HG03378 (cell line): ENCODE results near the gene ARID5B.

Experiments used
- ATAC-seq: cut with Tn5 transposase; IDR thresholded peaks from one replicate; pipeline ENCODE4 v1.9.1; 2021; ENCODE audit warnings: mild to moderate bottlenecking, moderate library complexity; ENCODE audit not compliant: unreplicated experiment

ARID5B gene

GRCh38 chr10:62063795-62064472, 162.4 kb downstream of the ARID5B start:
- ATAC-seq: no peak

- ATAC-seq: no peak
These were observed 166.1 kb downstream of the ARID5B start for GRCh38 chr10:62067560-62067959.

- ATAC-seq: no peak
These were observed 167.0 kb downstream of the ARID5B start for GRCh38 chr10:62068464-62068863.

- ATAC-seq: no peak
These were observed 168.1 kb downstream of the ARID5B start for GRCh38 chr10:62069452-62070178.

- no peak for ATAC-seq
These were observed 170.4 kb downstream of the ARID5B start for GRCh38 chr10:62071846-62072281.

- no peak for ATAC-seq
These were observed 171.4 kb downstream of the ARID5B start for GRCh38 chr10:62072901-62073300.

- ATAC-seq: no peak
These were observed 171.9 kb downstream of the ARID5B start for GRCh38 chr10:62073429-62073828.

- ATAC-seq: no peak
These were observed 173.9 kb downstream of the ARID5B start for GRCh38 chr10:62075414-62075813.

- no peak for ATAC-seq
These were observed 174.4 kb downstream of the ARID5B start for GRCh38 chr10:62075912-62076311.

GRCh38 chr10:62076891-62077290, 175.4 kb downstream of the ARID5B start:
- ATAC-seq: no peak

GRCh38 chr10:62077330-62078015, 176.0 kb downstream of the ARID5B start:
- ATAC-seq: no peak

- ATAC-seq: peak; percentile 66
These were observed 178.5 kb downstream of the ARID5B start for GRCh38 chr10:62079885-62080559.

- ATAC-seq: no peak
These were observed 179.4 kb downstream of the ARID5B start for GRCh38 chr10:62080905-62081304.

- ATAC-seq: no peak
These were observed 180.1 kb downstream of the ARID5B start for GRCh38 chr10:62081341-62082270.

GRCh38 chr10:62082271-62082656, 180.8 kb downstream of the ARID5B start:
- no peak for ATAC-seq

GRCh38 chr10:62082729-62083411, 181.4 kb downstream of the ARID5B start:
- ATAC-seq: peak; percentile 49

- no peak for ATAC-seq
These were observed 182.1 kb downstream of the ARID5B start for GRCh38 chr10:62083412-62084267.

GRCh38 chr10:62084451-62084850, 183.0 kb downstream of the ARID5B start:
- ATAC-seq: no peak

- peak; percentile 33 for ATAC-seq
These were observed 183.9 kb downstream of the ARID5B start for GRCh38 chr10:62085404-62085803.
